KMS-11 (cell line): ENCODE results near the gene FLYWCH1.
"Not testable (repeated sequence)": the region's sequence is repeated elsewhere in the genome, so short reads cannot be mapped to it uniquely, and the experiment has no call there.

Source experiments
- H2AFZ ChIP-seq: fragments of 200-600 bp; sonication (generic); 2 replicates; pipeline ENCODE4 v1.6.1; 2016; ENCODE audit warnings: antibody characterized with exemption, mixed run types, low read depth
- H3K27ac ChIP-seq: fragments of 200-600 bp; sonication (generic); 2 replicates; pipeline ENCODE4 v1.6.1; 2016; ENCODE audit warnings: mild to moderate bottlenecking, mixed run types
- H3K27me3 ChIP-seq: fragments of 200-600 bp; sonication (generic); 2 replicates; pipeline ENCODE4 v1.6.1; 2017; ENCODE audit warnings: mild to moderate bottlenecking, low read depth, mixed run types, moderate library complexity; ENCODE audit not compliant: insufficient read depth
- H3K36me3 ChIP-seq: fragments of 200-600 bp; sonication (generic); 2 replicates; pipeline ENCODE4 v1.6.1; 2017; ENCODE audit warnings: mild to moderate bottlenecking, mixed run types; ENCODE audit not compliant: insufficient read depth
- H3K4me1 ChIP-seq: fragments of 200-600 bp; sonication (generic); 2 replicates; pipeline ENCODE4 v1.6.1; 2016; ENCODE audit warnings: mild to moderate bottlenecking, low read depth, mixed run types; ENCODE audit not compliant: poor library complexity, severe bottlenecking
- H3K4me2 ChIP-seq: fragments of 200-600 bp; sonication (generic); 2 replicates; pipeline ENCODE4 v1.7.0; 2016; ENCODE audit warnings: mild to moderate bottlenecking, mixed run types
- H3K4me3 ChIP-seq: fragments of 200-600 bp; sonication (generic); IDR thresholded peaks from 2 replicates; pipeline ENCODE4 v1.6.1; 2017; ENCODE audit warnings: low read depth, low read length, mixed read lengths; ENCODE audit not compliant: insufficient read depth
- H3K79me2 ChIP-seq: fragments of 200-600 bp; sonication (generic); 2 replicates; pipeline ENCODE4 v1.6.1; 2016; ENCODE audit warnings: low read depth, mixed run types; ENCODE audit not compliant: insufficient read depth
- H3K9ac ChIP-seq: fragments of 200-600 bp; sonication (generic); 2 replicates; pipeline ENCODE4 v1.6.1; 2016; ENCODE audit warnings: mild to moderate bottlenecking, mixed run types
- H4K20me1 ChIP-seq: fragments of 200-600 bp; sonication (generic); 2 replicates; pipeline ENCODE4 v1.6.1; 2016; ENCODE audit warnings: mild to moderate bottlenecking, mixed run types; ENCODE audit not compliant: insufficient read depth
- TF ChIP-seq, protein P1 (sequence below): fragments of 200-600 bp; sonication (generic); conservative IDR thresholded peaks from 2 replicates; pipeline ENCODE4 v1.6.1; 2017; ENCODE audit warnings: low read depth, mild to moderate bottlenecking, antibody characterized with exemption, low read length, moderate library complexity, mixed read lengths

FLYWCH1 gene

DNA sequence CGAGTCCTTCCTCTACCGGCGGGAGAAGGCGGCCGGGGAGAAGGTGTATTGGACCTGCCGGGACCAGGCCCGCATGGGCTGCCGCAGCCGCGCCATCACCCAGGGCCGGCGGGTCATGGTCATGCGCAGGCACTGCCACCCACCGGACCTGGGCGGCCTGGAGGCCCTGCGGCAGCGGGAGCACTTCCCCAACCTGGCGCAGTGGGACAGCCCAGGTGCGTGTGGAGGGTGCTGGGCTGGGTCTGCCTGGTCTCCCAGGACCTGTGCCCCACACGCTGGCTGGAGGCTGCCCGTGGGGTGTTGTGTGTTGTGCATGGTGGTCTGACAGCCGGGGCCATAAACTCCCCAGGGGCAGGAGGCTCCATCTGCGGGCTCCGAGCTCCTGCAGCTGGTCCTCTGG lies 25.4 kb downstream of the FLYWCH1 start:
- Histone ChIP-seq H3K4me1 (no peaks in the 10 kb centered on the region), H3K4me3 (no peak overlapping the region), H3K36me3 (no peaks in the 10 kb centered on the region; the same call in 1 of the 2 replicates), H3K4me2 (no peak overlapping the region), H3K27ac (no peak overlapping the region), H4K20me1 (no peaks in the 10 kb centered on the region), H3K9ac (no peak overlapping the region), H3K27me3 (no peaks in the 10 kb centered on the region), H3K79me2 (no peaks in the 10 kb centered on the region), H2AFZ (no peak overlapping the region)
- TF ChIP-seq, protein P1, sequence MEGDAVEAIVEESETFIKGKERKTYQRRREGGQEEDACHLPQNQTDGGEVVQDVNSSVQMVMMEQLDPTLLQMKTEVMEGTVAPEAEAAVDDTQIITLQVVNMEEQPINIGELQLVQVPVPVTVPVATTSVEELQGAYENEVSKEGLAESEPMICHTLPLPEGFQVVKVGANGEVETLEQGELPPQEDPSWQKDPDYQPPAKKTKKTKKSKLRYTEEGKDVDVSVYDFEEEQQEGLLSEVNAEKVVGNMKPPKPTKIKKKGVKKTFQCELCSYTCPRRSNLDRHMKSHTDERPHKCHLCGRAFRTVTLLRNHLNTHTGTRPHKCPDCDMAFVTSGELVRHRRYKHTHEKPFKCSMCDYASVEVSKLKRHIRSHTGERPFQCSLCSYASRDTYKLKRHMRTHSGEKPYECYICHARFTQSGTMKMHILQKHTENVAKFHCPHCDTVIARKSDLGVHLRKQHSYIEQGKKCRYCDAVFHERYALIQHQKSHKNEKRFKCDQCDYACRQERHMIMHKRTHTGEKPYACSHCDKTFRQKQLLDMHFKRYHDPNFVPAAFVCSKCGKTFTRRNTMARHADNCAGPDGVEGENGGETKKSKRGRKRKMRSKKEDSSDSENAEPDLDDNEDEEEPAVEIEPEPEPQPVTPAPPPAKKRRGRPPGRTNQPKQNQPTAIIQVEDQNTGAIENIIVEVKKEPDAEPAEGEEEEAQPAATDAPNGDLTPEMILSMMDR, result no peak

DNA sequence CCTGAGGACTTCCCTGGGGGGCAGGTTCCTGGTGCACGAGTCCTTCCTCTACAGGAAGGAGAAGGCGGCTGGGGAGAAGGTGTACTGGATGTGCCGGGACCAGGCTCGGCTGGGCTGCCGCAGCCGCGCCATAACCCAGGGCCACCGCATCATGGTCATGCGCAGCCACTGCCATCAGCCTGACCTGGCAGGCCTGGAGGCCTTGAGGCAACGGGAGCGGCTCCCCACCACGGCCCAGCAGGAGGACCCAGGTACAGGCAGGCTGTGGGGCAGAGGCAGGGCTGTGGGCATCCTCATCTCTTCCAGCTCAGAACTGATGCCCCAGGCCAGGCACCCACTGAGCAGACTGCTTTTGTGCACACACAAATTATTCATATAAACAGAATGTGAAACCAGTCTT lies 26.5 kb downstream of the FLYWCH1 start:
- H4K20me1 ChIP-seq, result no peaks in the 10 kb centered on the region
- H2AFZ ChIP-seq, result no peak overlapping the region
- H3K4me3 ChIP-seq, result no peak overlapping the region
- H3K27me3 ChIP-seq, result no peaks in the 10 kb centered on the region
- no peak overlapping the region for H3K9ac ChIP-seq
- H3K4me1 ChIP-seq, result no peaks in the 10 kb centered on the region
- TF ChIP-seq, protein P1, result no peak
- H3K4me2 ChIP-seq, result no peak overlapping the region
- H3K27ac ChIP-seq, result no peak overlapping the region
- H3K79me2 ChIP-seq, result no peaks in the 10 kb centered on the region
- H3K36me3 ChIP-seq, result no peaks in the 10 kb centered on the region; the same call in 1 of the 2 replicates

DNA sequence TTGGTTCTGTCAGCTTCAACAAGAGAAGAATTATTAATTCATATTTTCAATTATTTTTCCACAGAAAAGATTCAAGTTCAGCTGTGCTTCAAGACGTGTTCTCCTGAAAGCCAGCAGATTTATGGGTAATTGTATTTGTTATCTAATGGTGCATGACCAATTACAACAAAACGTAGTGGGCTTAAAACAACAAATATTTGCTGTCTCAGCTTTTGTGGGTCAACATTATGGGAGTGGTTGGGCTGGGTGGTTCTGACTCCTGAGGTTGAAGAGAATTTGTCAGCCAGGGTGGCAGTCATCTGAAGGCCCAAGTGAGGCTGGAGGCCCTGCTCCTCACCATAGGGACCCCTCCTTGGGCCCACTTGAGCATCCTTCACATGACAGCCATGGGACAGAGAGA lies 28.2 kb downstream of the FLYWCH1 start:
- Histone ChIP-seq H3K9ac (no peak overlapping the region), H3K36me3 (no peaks in the 10 kb centered on the region; the same call in 1 of the 2 replicates), H3K4me3 (no peak overlapping the region), H3K79me2 (no peaks in the 10 kb centered on the region), H3K27ac (no peak overlapping the region), H3K27me3 (no peaks in the 10 kb centered on the region), H3K4me2 (no peak overlapping the region), H4K20me1 (no peaks in the 10 kb centered on the region), H3K4me1 (no peaks in the 10 kb centered on the region), H2AFZ (no peak overlapping the region)
- TF ChIP-seq, protein P1, result no peak

DNA sequence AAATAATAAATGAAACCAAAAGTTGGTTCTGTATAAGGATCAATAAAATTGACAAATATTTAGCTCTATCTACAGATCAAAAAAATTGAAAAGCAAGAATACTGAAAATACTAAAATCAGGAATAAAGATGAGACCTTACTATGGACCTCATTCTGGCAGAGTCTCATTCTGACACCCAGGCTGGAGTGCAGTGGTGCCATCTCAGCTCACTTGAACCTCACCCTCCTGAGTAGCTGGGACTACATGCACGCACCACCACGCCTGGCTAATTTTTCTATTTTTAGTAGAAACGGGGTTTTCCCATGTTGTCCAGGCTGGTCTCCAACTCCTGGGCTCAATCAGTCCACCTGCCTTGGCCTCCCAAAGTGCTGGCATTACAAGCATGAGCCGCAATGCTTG lies 30.3 kb downstream of the FLYWCH1 start:
- H3K4me2 ChIP-seq, result no peak overlapping the region
- H3K27me3 ChIP-seq, result no peaks in the 10 kb centered on the region
- no peaks in the 10 kb centered on the region for H3K79me2 ChIP-seq
- no peak overlapping the region for H3K9ac ChIP-seq
- H3K4me1 ChIP-seq, result no peaks in the 10 kb centered on the region
- no peak overlapping the region for H3K4me3 ChIP-seq
- no peak overlapping the region for H2AFZ ChIP-seq
- no peaks in the 10 kb centered on the region; the same call in 1 of the 2 replicates for H3K36me3 ChIP-seq
- no peak overlapping the region for H3K27ac ChIP-seq
- TF ChIP-seq, protein P1, result no peak
- no peaks in the 10 kb centered on the region for H4K20me1 ChIP-seq

DNA sequence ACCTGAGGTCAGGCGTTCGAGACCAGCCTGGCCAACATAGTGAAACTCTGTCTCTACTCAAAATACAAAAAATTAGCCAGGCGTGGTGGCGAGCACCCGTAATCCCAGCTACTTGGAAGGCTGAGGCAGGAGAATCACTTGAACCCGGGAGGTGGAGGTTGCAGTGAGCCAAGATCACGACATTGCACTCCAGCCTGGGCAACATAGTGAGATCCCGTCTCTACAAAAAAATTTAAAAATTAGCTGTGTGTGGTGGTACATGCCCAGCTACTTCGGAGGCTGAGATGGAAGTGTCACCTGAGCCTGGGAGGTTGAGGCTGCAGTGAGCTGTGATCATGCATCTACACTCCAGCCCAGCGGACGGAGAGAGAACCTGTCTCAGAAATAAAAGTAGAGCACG lies 32.0 kb downstream of the FLYWCH1 start:
- H3K4me3 ChIP-seq, H3K79me2 ChIP-seq, H3K4me1 ChIP-seq, H3K36me3 ChIP-seq, H2AFZ ChIP-seq, H3K27me3 ChIP-seq, H4K20me1 ChIP-seq, H3K27ac ChIP-seq, H3K4me2 ChIP-seq, H3K9ac ChIP-seq: not testable (repeated sequence)
